HG03025 (cell line): ENCODE data around the gene OR14A16.

Experiments
- ATAC-seq: cut with Tn5 transposase; IDR thresholded peaks from one replicate; pipeline ENCODE4 v1.9.1; 2021; ENCODE audit warnings: mild to moderate bottlenecking, moderate library complexity; ENCODE audit not compliant: unreplicated experiment, low FRiP score

OR14A16 gene, protein sequence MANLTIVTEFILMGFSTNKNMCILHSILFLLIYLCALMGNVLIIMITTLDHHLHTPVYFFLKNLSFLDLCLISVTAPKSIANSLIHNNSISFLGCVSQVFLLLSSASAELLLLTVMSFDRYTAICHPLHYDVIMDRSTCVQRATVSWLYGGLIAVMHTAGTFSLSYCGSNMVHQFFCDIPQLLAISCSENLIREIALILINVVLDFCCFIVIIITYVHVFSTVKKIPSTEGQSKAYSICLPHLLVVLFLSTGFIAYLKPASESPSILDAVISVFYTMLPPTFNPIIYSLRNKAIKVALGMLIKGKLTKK

DNA sequence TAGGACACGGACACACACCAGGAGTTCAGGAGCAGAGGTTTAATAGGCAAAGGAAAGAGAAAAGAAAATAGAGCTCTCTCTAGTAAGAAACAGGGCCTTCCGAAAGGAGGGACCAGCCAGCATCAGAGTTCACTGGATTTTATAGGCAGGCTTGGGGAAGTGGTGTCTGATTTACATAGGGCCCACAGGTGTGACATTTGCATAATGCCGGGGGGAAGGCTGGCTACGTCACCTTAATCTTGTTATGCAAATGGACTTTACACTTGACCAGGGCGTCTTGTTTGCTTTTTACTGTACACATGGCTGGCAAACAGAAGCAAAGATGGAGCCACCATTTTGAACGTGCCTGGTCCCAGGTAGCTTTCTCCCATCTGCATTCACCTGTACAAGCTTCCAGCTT lies at the start of gene OR14A16:
OR14A16 (minus strand) TSS at position 97 of the 400 bp plus-strand sequence. CDS start 8,390 bp downstream, outside the sequence.
- ATAC-seq: no peak

DNA sequence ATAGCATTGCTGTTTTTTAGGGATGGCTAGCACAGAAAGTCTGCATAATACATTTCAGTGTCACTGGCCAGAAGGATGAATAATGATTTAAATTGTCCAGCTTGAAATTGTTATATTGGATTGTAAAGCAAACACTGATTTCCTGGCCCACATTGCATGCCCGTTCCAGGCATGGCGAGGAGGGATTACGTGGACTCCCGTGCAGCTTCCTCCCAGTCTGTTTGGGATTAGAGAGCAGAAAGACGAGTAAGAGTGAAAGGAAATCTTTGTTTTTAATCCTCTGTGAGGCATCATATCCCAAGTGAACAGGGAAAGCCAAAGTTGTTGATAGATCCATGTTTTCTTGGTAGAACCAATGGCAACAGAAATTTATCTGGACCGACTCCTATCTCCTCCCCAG lies 41.5 kb upstream of the OR14A16 start:
- ATAC-seq: no peak

DNA sequence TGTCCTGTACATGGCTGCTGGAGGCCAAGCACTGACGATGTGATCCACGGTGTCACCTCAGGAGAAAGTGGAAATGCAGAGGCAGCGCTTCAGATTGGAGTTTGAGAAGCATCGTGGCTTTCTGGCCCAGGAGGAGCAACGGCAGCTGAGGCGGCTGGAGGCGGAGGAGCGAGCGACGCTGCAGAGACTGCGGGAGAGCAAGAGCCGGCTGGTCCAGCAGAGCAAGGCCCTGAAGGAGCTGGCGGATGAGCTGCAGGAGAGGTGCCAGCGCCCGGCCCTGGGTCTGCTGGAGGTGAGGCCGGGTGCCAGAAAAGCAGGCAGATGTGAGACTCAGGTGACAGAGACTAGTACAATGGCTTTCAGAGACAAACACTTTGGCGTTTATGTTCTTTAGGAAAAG lies 40.7 kb upstream of the OR14A16 start:
- ATAC-seq: no peak

DNA sequence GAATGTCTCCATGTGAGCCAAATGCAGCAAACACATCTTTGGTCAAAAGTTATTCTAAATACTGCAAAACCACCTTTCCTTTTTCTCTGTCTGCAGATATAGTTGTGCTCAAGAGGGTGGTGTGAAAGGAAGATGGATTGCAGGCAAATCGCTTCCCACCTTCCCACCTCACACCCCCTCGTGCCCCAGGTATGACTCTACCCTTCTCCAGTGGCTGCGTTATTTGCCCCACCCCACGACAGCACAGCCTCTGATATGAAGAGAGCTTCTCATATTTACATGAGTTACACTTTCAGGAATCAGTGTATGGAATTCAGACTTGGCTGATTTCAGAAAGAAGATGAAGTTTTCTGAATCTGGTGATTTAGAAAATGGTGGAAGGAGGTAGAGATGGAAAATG lies 38.8 kb upstream of the OR14A16 start:
- ATAC-seq: no peak

DNA sequence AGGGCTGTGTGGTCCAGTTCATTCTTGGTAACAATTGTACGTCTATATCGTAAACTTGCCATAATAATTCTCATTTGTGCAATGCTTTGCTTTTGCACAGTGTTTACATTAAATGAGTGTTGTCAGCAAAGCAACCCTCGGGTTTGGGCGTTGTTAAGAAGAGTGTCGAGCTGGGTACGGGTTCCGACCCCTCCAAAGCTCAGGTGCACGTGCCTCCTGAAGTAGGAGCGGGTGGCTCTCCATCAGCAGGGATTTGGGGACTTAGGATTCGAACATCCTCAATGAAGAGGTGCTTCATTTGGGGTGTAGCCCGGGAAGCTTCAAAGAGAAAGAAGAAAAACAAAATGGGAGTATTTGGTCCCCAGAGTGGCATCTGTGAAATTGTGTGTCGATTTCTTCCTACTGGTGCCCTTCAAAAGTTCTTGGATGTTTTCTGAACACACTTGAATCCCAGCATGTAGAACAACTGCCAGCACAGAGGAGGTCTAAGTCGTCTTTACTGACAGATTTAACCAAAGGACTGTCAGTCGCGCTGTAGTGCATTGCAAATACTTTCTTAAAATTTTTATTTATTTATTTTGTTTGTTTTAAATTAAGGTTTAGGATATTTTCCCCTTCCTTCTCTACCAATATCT lies 34.2 kb upstream of the OR14A16 start:
- no peak for ATAC-seq

DNA sequence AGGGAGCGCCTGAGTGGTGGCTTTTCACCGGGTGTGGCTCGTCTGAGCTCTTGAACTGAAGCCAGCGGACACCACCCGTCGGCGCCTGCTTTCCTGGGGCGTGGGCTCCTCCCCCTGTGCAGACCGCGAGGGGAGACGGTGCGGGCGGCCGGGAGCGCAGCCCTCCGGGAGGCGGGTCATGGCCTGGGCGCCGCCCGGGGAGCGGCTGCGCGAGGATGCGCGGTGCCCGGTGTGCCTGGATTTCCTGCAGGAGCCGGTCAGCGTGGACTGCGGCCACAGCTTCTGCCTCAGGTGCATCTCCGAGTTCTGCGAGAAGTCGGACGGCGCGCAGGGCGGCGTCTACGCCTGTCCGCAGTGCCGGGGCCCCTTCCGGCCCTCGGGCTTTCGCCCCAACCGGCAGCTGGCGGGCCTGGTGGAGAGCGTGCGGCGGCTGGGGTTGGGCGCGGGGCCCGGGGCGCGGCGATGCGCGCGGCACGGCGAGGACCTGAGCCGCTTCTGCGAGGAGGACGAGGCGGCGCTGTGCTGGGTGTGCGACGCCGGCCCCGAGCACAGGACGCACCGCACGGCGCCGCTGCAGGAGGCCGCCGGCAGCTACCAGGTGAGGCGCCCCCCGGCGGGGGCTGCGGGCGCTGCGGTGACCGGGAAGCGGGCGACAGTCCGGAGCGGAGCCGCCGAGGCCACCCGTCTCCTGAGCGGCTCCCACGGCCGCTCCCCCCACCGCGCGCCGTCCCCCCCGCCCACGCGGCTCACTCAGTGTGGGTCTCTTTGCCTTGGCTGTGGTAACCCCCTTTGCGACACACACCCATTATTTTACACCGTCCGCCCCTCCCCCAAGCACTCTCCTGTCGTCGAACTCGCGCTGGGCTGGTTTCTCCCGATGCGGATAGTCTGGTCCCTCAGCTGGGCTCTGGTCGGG lies 33.4 kb upstream of the OR14A16 start, which contains the start of gene TRIM58:
TRIM58 (plus strand) TSS at position 119 of the 916 bp plus-strand sequence; CDS start at position 179, 60 bp downstream.
- no peak for ATAC-seq

DNA sequence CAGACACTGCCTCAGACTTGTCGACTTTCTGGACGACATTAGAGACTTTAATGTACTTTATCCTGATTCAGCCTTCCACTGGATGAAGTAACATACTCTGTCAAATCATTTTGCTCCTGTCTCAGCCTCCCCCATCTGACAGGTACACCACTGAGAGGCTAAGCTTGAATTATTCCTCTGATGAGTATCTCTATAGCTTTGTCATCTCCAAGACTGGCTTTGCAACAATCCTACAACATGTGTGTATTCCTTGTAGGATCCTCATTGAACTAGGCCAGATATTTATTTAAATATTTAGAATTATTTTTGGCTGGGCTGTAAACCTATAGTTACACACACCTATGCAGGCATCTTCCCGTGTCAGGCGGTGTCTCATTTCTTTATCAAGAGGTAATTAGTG lies 32.0 kb upstream of the OR14A16 start:
- ATAC-seq: no peak

DNA sequence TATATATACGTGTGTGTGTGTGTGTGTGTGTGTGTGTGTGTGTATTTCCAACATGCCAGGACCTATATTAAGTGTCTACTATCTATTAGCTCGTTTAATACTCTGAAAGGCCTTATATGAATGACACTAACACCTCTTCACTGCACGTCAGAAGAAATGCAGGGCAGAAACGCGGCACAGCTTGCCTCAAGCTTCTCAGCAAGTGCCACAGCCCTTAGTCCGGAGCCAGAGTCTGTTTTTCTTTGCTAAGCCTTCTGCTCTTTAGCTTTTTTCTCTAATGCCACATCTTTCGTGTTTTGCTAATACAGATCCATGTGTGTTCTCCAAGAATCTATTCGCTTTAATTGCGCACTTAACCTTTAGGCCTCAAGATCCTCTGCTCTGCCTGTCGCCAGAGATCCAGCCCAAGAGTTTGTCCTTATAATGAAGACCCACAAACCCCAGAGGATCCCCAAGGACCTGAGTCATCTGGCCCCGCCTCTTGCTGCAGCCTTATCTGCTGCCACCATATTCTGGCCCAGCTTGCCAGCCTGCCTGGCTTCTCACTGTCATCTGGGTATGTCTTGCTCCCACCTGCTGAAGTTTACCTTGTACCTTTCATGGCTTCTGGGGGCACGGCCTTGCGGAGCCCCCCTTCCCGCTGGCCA lies 31.1 kb upstream of the OR14A16 start:
- ATAC-seq: no peak

DNA sequence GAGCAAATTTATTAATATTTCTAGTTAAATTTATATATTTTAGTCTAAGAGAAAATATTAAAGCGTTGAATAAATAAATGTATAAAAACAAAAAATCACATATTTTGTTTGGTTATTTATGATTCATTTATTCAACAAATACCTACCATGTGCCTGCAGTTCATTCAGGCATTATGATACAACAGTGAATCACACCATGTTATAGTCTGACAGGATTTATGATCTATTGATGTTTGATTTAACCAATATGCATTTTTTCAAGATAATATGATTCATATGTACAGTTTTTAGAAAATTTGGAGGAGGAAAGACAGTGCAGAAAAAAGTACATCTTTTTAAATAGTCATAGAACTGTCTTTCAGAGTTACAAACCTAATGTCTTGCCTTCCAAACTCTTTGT lies 25.7 kb upstream of the OR14A16 start:
- ATAC-seq: no peak

DNA sequence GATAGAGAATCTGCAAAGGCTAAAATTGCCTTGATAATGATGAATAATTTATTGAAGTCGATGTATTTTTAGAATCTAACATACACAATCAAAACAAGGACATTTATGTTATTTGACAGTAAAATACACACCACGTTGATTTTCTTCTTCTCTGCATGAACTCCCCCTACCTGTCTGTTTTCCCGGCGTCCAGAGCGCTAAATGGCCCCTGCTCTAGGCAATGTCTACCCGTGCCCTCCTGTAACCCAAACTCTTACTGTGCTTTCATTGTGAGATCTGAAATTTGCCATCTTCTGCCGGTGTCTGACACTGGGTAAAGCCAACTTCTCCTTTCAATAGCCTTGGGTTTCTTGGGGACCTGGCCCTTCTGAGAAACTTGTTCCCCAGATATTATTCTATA lies 24.4 kb upstream of the OR14A16 start:
- no peak for ATAC-seq

DNA sequence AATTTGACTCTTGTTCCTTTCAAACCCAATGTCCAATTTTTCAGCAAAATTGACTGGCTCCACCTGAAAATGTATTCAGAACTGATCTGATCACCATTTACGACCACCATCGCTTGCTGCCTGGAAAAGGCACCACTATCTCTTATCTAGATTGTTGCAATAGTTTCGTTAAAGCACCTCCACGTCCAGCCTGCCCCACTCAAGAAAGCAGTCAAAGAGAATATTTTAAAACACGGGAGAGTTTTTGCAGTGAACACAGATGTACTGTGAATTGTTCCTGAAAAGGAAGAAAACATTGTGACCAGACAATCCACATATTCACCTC lies 21.7 kb upstream of the OR14A16 start:
- no peak for ATAC-seq

DNA sequence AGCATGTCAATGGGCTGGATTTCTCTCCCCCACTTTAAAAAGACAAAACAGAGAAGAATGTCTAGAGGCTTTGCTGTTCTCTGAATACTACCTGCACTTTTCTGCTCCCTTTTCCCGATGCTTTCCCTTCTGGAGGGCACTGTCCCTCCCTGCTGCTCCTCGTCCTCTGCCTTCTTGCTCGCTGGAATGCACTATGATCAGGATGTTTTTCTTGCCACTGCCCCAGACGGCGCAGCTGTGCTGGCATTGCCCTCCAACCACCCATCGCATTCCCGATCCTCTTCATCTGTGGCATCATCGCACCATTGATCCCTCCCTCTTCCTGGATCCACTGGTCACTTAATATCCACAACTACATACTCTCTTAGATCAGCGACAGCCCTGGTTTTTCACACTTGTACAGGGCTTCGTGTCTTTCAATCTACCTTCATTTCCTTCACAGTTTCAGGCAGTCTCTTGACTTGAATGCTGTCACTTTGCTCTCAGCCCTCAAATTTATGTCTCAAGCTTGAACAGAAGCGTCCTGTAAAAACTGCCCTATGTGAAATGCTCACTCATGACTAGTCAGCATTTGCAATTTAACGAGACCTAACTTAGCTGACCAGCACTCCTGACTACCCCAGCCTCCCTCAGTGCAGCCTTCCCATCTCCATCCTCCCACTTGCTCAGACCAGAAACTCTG lies 21.2 kb upstream of the OR14A16 start:
- no peak for ATAC-seq

DNA sequence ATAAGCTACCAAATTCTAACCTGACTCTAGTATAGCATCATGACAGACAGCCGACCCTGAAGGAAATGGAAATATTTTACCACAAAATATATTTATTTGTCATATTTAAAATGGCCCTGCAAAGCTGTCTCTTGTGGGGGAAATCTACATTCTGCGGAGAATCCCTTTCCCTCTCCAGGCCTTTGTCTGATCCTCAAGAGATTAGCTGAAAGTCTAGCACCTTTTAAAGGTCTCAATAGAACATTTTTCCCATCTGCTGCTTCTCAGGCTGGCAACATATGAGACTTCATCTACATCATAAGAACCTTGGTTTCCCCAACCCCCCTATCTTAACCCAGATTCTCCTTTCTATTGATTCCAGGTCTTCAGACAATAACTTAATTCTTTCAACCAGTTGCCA lies 19.5 kb upstream of the OR14A16 start:
- no peak for ATAC-seq

DNA sequence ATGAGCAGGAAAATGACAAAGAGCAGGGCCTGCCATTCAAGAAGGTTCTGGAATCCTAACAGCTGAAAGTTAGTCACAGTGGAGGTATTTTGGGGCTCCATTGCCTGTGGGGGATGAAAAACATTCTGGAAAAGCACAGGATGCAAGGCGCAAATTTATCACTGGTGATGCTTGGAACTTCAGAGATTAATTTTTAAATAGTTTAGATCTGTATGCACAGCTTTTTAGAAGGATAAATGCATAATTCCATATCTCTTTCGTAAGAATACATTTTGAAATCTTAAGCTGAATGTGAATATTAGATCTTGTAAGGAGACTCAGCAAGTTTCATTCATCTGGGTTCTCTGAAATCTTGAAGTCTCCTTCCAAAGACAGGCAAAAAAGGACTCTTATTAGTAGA lies 17.9 kb upstream of the OR14A16 start, which contains the start of gene OR11L1:
OR11L1 (minus strand) TSS at position 101 of the 400 bp plus-strand sequence; CDS start at position 101, 0 bp downstream.
- ATAC-seq: no peak

DNA sequence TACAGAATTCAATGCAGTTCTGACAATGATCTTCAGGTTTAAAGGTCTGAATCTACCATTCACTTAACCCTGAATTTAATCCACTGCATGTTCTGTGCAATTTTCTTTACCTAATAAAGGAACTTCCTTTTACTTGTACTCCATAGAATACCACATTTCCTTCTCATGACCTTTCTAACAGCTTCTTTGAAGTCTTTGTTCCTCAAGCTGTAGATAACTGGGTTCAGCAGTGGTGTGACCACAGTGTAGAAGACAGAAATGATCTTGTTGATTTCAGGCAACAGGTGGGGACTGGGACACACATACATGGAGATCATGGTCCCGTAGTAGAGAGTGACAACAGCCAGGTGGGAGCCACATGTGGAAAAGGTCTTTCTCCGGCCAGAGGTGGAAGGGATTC lies 16.9 kb upstream of the OR14A16 start:
- no peak for ATAC-seq

DNA sequence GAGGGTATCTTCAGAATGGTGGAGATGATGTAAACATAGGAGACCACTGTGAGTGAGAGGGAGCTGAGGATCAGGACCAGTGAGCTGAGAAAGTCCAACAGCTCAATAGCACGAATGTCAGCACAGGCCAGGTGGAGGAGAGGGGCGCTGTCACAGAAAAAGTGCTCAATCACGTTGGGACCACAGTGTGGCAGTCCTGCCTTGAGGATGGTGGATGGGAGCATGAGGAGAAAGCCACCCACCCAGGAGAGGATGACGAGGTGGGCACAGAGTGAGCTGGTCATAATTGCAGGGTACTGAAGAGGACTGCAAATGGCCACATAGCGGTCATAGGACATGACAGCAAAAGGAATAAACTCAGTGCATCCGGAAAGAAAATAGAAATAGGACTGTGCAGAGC lies 9.7 kb upstream of the OR14A16 start:
- no peak for ATAC-seq

DNA sequence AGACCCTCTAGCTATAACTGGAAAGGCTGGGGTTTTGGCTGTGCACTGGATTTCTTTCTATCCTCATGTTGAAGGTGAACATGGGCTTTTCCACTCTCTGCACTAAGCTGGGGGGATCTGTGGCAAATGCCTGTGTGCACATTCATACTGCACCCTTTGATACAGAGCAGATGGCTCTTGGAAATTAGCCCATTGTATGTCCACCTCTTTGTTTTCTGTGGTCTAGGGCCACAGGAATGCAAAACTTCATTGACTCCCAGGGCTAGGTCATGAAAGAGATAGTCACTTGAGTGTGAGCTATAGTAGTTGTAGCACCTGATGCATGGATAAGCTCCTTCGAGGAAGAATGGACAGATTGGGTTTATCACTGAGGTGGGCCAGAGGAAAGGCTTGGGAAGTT lies 5.7 kb upstream of the OR14A16 start:
- no peak for ATAC-seq

DNA sequence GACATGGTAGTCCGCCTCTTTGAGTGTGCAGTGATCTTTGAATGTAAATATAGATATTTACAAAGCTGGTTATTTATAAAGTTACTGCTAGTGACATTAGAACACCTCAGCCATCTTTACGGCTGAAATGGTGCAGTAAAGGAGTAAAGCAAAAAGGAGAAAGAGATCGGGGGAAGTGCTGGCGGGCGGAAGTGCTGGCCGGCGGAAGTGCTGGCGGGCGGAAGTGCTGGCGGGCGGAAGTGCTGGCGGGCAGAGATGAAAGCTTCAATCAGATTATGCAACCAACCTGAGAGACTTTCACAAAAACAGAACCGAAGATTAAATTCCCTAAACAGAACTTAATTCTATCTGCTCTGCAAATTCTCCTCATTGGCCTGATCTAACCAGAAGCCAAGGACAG lies 1.4 kb upstream of the OR14A16 start:
- ATAC-seq: no peak

DNA sequence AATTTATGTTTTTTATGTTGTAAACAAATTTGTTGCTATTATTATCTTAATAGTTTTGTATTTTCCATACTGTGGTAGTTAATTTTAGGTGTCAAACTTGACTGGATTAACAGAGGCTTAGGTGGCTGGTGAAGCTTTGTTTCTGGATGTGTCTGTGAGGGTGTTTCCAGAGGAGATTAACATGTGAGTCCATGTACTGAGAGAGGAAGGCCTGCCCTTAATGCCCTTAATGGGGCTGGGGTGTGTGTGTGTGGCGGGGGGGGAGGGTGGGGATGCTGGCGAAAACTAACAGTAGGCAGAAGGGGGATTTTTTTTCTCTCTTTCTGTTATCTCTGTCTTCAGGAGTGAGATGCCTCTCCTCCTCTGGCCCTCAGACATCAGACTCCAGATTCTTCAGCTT lies 1.9 kb downstream of the OR14A16 start:
- ATAC-seq: no peak

DNA sequence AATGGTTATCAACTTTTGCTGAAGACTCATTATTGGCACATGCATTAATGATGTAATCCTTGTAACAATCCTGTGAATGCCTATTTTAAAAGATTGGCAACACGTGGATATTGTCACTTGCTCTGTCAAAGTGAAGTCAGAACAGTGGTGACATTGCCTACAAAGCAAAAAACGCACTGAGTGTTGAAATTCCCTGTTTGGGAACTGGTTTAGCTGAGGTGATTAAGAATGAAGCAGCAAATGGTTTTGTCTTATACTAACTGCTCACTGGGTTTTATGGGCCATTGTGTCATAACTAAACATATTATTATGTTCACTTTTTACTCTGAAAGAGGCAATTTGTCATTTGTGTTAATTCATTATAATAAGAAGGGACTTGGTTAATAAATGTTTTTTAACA lies 11.3 kb downstream of the OR14A16 start:
- no peak for ATAC-seq
